Activated T-cell treated with anti-CD3 and anti-CD28 coated beads for 24 hours (primary cell): ENCODE measurements around the gene AFAP1.

Experiments used
- DNase-seq: peaks from one replicate; pipeline ENCODE4 v3.0.0-alpha.2; 2020; ENCODE audit warnings: low read depth

The AFAP1 gene

DNA sequence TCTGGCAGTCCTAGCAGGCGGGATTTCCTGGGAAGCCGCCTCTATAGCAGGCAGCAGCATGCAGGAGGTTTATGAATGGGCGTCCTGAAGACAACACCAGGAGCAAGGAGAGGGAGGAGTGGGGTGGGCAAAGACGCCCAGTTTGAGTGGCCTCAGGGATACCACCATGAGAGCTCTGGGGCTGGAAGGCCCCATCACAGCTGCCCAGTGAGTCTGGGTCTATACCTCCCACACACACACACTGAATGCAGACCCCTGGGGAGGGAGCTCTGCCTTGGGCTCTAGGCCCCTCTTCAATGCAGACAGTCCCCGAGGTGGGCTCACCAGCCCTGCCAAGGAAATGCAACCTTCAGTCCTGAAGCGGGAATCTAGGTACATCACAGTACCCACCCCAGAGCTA, 98.6 kb downstream of the AFAP1 start:
- no peak for DNase-seq

DNA sequence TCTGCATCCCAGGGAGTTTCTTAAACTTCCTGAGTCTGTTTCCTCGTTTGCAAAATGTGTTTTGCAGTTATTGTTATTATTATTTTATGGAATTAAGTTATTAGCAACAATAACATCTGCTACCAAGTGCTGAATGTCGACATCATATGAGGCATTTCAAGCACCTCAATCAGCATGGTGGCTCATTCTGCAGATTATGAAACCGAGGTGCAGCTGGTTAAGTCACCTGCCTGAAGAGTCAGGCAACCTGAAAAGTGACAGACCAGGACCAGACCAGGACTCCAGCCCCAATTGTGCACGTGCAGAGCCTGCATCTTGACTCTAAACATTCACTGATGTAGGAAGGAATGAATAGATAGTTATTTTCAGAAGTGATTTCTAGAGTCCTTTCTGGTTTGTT, 99.8 kb downstream of the AFAP1 start:
- no peak for DNase-seq

DNA sequence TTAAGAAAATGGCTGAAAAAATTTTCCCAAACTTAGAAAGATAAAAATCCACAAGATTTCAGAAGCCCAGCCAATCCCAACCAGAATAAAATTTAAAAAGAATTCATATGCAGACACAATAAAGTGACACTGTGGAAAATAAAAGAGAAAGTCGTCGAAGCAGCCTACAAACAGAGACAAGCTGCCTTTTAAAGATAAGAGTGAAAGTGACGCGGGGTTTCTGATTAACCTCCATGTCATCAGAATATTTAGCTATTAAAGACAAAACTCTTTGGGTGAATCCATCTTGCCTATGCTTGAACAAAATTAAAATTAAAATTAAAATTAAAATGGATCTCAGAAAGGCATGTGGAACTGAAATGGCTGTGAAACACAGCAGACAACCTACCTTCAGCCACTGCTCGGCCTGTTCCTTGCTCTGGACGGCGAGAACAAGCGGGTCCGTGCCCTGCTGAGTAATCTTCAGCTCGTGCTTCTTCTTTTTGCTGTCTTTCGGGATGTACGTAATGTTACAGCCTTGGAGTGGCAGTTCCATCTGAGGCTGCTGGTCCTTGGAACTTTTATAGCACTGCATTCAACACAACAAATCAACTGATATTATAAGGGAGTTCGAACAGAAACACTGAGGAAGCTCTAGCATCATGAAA, 101.4 kb downstream of the AFAP1 start:
- no peak for DNase-seq

DNA sequence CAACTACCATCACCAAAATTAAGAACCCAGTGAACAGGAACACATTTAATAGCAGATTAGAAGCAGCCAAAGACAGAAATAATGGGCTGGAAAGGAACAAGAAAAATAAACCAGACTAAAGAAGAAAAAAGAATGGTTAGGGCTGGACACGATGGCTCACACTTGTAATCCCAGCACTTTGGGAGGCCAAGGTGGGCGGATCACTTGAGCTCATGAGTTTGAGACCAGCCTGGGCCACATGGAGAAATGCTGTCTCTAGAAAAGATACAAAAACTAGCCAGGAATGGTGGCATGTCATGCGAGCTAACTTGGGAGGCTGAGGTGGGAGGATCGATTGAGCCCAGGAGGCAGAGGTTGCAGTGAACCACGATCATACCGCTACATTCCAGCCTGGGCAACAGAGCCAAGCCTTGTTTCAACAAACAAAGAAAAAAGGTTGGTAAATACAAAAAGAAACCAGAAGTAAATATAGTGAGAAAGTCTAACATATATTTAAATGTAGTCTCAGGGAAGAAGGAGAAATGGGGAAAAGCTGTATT, 102.0 kb downstream of the AFAP1 start:
- no peak for DNase-seq

DNA sequence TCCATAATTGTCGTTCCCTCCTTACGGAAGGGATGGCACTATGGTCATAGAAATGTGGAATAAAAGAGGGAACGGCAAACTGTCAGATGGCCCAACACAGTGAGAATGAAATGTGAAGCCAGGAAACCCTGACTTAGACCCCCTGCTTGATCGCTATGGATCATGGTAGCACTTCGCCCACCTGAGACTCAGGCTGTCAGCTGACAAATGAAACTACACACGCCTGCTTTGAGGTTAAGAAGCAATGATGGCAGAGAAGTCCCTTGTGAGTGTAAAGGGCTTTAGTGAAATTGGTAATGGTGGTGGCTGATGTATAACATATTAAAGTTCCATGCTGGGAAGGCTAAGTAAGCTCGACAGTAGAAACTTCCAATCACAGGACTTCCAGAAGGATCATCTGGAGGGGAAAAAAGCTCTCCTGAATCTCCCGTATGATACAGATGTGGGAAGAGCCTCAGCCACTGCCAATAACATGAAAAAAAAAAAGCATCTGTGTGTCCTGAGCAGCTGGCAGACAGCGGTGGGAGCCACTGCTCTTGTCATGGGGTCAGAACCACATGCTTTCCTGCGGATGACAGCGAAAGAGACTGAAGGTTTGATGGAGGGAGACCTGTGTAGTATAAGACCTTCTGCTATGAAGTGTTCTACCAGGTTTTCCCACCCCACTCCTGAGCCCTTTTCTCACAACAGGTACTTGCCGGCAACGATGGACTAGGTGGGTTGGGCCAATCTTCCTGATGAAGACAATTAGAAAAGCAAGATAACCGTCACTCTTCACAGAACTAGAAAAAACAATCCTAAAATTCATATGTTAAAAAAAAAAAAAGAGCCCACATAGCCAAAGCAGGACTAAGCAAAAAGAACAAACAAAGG, 107.6 kb downstream of the AFAP1 start:
- DNase-seq: no peak

DNA sequence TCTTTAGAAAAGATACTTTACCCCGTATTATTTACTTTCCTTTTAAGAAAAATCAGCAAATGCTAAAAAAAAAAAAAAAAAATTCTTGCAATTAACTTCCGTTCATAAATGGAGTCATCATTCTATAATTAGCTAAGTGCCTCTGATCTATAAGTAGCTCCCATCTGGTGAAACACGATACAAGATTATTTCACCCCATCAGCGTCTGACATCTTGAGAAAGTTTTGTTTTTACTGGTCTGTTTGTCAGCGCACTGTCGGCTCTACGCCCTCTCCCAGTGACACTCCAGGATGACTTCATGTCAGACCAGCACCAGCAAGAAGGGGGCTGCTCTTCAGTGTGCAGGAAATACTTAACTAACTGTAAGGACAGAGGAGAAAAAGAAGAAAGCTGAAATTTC, 108.3 kb downstream of the AFAP1 start:
- DNase-seq: peak; percentile 39

DNA sequence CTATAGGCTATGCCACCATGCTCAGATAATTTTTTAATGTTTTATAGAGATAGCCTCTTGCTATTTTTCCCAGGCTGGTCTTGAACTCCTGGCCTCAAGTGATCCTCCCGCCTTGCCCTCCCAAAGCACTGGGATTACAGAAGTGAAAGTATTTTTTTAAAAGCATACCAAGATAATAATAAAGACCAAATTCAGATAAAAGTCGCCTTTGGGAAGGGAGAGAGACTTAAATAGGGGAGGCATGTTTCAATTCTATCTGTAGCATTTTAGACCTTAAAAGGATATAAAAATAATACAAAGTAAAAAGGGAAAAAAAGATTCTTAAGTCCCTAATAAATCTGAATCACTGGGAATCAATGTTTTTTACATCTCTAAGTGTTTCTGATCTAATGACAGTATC, 108.9 kb downstream of the AFAP1 start:
- no peak for DNase-seq

DNA sequence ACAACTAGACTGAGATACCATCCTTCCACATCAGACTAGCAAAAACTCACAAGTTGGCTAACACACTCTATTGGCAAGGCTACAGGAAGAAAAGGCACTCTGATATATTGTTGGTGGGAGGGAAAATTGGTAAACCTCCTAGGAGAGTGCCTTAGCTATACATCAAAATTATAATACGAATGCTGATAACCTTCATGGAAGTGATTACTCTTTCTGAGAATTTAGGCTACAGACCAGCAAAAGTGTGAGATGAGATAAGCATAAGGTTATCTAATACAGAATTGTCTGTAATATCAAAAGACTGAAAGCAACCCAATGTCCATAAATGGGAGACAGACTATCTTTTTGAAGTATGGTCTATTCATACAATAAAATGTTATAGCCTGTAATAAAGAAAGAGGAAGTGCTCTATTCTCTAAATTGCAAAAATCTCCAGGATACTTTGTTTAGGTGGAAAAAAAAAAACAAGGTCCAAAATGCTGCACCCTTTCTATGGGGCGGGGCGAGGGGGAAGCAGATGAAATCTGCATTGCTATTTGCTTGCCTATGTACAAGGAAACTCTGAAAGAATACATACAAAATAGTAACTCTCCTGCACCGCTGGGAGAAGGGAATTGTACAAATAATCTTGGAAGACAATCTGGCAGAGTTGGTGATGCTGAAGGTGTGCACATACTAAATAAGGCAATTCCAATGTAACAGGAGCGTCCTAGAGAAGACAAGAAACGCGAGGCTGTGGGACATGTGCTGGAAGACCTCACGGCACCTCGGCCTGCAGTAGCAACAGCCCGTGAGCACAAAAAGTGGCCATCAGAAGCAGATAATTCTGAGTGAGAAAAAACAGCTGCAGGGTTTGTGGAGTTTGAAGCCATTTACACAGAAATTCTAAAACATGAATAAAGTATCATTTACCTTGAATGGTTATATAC, 109.7 kb downstream of the AFAP1 start:
- no peak for DNase-seq

DNA sequence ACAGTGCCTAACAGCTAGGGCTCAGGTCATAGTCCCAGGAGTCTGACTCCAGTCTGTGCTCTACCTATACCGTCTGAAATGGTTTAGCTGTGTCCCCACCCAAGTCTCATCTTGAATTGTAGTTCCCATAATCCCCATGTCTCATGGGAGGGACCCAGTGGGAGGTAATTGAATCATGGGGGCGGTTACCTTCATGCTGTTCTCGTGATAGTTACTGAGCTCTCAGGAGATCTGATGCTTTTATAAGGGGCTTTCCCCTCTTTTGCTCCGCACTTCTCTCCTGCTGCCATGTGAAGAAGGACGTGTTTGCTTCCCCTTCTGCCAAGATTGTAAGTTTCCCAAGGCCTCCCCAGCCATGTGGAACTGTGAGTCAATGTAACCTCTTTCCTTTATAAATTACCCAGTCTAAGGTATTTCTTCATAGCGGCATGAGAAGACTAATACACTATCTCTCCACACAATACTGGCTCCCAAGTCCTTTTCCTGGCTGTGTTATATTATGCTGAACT, 110.8 kb downstream of the AFAP1 start:
- DNase-seq: no peak

DNA sequence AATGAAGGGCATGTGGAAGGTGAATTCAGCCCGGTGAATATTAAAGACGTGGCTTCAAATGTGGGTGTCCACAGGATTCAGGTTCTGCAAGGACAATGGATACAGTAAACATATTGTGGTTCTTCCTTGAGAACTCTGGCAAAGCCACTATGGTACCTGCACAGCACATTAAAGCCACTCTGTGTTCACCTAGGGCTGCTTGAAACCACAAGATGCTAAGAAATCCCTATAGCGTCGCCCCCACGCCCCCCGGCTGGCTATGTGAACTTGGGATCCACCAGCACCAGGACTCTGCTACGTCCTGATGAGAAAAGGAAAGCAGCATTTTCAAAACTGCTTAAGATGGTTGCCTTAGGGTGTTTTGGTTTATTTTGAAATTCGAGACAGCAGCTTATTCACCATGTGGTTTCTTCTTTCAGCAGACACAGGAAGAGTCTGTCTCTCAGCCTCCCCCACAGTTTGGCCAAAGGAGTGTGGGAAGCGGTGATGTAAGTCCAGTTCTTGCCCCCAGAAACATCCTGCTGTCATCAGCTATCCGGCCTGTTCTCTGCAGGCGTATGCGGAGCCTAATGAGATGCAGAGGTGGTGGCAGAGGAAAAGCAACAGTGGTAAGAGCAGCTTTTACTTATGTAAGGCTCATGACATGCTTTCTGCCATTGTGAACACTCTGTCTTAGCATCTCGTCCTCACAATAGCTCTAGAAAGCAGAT, 111.5 kb downstream of the AFAP1 start:
- peak; percentile 37 for DNase-seq

DNA sequence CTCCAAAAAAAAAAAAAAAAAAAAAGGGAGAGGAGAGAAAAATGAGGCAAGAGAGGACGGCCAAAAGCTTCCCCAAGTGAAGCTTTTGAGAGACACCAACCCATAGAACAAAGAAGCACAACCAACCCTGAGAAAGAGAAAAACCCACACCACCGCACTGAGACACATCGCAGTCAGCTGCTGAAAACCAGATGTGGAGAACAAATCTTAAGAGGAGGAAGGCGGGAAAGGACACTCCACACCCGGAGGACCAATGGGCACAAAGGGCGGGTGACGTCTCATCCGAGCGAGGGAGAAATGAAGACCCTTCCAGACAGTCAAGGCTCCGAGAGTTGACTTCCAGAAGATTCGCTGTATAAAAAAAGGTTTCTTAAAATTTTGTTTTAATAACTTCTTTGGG, 112.1 kb downstream of the AFAP1 start:
- DNase-seq: no peak

DNA sequence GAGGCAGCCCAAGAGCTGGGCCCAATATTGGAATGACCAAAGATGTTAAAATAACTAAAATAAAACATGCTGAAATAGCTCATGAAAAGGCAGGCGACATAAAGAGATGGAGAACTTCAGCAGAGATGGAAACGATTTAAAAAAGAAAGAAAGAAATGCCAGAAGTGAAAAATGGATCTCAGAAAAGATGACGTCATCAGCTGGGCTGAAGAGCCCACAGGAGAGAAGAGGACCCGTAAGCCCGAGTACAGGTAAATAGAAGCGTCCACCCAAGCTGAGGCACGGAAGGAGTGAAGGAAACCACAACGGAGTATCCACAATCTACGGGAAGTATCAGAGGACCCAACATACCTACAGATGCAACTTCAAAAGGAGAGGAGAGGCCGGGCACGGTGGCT, 112.8 kb downstream of the AFAP1 start:
- DNase-seq: no peak

DNA sequence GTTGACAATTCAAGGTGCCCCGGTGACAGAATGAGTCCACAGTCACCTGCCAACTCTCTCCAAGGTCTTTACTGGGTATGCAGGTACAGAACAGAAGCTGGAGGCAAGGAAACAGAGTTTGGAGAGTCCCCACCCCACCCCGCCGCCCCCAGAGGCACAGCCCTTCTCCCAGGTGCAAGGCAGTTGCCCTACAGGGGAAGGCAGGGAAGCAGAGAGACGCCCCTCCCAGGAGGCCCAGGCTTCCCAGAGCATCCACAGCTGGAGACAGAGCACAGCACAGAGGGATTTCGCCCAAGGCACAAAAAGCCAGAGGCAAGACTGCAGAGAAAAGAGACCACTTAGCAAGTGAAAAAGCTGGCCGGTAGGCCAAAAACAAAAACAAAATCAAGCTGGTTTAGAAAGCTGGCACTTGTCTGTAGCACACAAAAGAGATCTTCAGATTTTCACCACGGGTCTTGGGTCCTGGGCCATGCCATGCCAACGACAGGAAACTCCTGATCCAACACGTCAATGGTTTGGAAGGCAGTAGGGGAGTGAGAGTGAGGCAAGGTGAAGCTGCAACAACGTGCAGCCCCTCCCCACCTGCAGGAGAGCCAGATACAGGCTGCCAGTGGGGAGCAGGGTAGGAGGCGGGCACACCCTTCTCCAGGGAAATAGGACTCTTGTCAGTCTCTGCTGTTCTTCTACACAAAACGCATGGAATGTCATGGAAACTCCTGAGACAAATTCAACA, 113.3 kb downstream of the AFAP1 start:
- DNase-seq: no peak

DNA sequence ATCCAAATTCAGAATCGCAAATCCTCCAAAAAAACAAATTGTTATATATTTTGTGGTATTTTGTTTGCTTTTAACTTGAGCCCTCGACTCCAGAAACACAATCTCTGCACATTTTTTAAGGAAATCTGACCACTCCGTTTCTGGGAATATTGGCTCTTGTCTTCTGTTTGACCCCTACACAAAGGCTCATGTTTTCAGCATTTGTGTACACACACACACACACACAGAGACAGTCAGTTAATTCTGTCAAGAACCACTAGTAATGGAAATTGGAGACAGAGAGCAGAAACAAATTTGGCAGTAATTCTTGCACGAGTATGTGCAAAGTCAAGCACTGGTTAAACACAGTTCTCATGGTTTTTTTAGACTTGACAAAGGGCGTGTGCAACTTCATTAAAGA, 115.4 kb downstream of the AFAP1 start:
- DNase-seq: no peak

DNA sequence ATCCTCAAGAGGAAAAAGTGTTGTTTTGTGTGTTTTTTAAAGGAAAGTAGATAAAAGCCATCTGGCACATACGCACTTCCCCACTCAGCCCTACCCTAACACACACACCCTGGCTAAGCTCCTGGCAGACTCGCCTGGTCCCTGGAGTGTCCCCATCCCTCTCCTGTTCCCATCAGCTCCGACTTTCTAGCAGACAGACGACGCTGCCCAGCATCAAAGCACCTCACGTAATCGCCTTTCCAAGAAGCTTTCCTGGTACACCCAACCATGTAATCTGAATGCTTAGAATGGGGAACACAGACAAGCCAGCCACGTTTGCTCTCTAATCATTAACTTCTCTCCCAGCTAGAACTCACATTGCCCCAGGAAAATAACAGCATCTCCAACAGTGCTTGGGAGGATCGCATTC, 116.2 kb downstream of the AFAP1 start:
- no peak for DNase-seq

DNA sequence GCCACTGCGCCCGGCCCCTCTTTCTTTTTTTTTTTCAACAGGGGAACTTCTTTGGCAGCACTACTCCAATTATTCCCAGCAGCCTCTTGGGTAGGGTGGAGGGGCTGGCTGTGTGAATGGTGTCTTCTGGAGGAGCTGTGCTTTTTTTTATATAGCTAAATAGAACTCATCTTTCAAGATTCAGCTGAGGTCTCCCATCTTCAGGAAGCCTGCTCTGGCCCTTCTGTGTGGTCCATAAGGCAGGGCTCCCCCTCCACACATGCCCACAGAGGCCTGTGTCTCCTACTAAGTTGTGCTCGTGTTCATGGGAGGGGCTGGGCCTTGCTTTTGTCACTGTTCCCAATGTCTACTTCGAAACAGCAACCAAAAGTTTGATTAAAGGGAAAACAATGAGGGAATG, 116.8 kb downstream of the AFAP1 start:
- DNase-seq: no peak

DNA sequence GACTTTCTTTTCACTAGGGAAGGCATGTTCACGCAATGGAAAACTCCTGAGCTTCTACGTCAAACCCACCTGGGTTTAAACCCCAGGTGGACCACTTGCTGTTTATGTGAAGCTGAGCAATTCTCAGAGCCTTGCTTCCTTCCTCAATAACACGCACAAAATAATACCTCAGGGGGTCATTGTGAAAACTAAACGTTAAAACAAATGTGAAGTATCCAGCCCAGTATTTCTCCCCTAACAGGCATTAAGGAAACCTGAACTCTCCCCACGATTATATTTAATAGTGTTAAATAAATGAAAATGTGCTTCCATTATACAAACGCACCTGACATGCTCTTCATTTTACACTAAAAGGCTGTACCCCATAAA, 117.5 kb downstream of the AFAP1 start:
- DNase-seq: no peak

DNA sequence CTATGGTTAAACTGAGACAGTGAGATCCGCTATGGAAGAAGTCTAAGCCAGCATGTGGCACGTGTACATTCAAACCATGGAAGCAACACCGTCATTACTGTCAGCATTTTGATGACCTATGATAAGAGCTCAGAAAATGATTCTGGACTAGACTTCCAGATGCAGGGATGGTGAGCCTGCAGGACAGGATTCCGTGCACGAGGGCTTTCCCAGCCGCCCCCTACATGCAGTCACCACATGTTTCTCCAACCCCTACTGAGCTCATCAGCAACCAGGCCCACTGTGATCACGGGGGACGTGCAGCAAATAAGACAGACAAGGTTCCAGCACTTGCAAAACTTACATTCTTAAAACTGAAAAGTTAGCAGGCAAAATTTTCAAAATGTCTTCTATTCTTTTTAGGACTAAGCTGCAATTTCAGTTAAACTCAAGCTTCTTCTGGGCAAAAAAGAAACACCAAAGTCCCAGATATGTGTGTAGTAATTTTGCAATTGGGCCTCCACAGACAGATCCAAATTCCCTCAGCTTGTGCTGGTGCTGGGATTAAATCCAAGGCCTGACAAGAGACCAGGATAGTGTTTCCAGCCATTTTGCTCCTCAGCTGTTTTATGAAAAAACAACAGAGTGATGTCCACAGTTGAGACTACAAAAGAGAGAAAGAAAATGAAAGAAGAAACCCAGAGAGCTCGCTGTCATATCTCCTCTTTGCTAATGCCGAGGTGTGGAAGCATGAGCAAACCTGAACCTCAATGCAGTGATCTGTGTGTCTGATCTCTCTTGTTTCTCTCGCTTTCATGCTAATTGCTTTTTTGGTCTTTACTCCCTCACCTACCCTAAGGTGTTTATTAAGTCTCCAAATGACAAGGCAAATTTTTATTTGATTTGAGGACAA, 118.2 kb downstream of the AFAP1 start:
- no peak for DNase-seq

DNA sequence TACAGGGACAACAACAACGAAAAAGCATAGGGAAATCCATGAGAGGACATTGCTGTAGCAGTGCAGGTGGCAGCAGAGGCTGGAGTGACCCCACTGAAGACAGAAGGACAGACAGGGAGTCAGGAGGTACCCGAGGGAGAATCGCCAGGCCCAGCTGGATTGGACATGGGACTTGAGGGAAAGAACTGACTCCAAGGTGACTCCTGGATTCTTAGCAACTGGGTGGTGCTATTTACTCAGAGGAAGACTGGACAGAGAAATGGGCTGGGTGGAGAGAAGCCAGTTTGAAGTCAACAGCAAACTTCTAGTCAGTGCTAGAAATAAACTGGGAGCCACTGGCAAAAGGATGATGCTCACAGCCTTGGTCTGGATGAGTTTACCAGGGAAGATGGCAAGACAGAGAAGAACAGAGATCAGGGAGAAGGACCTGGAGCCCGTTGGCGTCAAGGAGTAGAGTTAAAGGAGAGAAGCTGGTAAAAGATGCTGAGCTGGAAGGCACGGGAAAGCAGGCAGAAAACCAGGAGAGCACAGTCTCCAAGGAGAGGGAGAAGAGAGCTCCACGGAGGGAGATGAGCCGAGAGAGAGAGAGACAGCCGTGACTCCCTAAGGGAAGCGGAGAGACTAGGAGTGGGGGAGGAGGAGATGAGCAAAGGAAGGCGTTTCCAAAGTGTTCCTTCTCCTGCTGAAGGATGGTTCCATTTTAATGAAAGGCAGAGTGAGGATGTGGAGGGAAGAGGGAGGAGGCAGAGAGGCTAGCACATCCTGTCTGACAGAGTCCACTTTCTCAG, 119.4 kb downstream of the AFAP1 start:
- no peak for DNase-seq
